HG03064 (cell line): ENCODE data around the gene TSPY2.
"Not testable (repeated sequence)": the region's sequence is repeated elsewhere in the genome, so short reads cannot be mapped to it uniquely, and the experiment has no call there.

Experiments
- ATAC-seq: cut with Tn5 transposase; IDR thresholded peaks from one replicate; pipeline ENCODE4 v1.9.1; 2021; ENCODE audit warnings: low read depth; ENCODE audit not compliant: unreplicated experiment

TSPY2 gene

GRCh38 chrY:6245923-6246322 lies at the start of gene TSPY2:
TSPY2 (plus strand) TSS chrY:6246223; CDS start chrY:6246269, 46 bp downstream.
- ATAC-seq, result not testable (repeated sequence)

- ATAC-seq, result not testable (repeated sequence)
These were observed 36.5 kb upstream of the TSPY2 start for GRCh38 chrY:6209565-6209964.

- not testable (repeated sequence) for ATAC-seq
These were observed 29.0 kb upstream of the TSPY2 start for GRCh38 chrY:6217045-6217444.

GRCh38 chrY:6269839-6270238 lies 23.8 kb downstream of the TSPY2 start:
- ATAC-seq, result not testable (repeated sequence)
